TTC549 (cell line): ENCODE results near the gene PAX5.
A peak's percentile ranks its signal among the peaks of the same experiment; 100 is the strongest.
"Not testable (repeated sequence)": the region's sequence is repeated elsewhere in the genome, so short reads cannot be mapped to it uniquely, and the experiment has no call there.

ENCODE experiments used
- FAIRE-seq: peaks from 2 replicates; lab custom pipeline; 2012; peaks lifted over from hg19 to GRCh38; lab: Jason Lieb, UNC

The PAX5 gene

DNA sequence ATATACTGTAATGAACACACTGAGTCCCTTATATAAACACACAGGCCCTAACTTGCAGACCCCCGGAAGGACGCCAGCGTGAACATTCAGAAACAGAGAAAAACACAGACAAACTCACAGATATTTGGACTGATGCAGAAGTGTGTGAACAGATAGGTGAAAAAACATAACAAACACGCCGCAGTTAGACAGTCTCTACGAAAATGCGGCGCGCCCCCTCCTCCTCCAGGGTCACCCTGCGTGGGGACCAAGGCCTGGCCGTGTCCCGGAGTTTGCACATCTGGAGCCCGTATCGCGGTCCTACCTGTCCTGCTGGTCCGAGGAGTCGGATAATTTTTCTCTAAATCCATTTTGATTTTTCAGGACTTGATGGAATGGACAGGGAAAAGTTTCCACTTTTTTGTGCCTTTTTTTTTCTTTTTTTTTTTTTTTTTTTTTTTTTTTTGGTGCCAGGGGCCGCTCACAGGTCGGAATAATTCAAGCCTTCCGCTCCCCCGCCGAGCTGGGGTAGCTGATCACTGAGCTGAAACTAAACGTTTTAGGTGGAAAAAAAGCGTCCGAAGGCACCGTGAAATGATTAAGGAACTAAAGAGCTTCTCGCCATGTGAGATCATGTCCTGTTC lies at the start of gene PAX5:
PAX5 (minus strand) TSS at position 587 of the 623 bp plus-strand sequence; CDS start at position 350, 237 bp downstream.
- no peak for FAIRE-seq

DNA sequence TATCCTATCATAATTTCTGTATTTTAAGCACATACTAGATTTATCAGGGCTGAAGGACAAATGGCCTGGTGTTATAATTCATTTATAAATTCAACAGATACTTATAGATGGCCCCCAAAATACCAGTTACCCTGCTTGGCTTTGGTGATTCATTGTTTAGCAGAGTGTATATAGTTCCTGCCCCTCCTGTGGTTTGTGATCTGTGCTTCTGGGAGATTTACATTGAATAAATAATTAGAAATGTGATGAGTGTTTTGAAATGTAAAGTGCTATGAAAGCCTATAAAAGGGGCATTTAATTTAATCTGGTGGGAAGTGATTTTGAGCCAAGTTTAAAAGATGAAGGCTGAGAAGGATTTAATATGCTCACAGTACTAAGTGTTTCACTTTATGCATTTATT lies 49.6 kb upstream of the PAX5 start:
- no peak for FAIRE-seq

GRCh38 chr9:37082214-37082765 lies 48.2 kb upstream of the PAX5 start:
- no peak for FAIRE-seq

- not testable (repeated sequence) for FAIRE-seq
Measured at GRCh38 chr9:37081507-37081906, 47.4 kb upstream of the PAX5 start.

GRCh38 chr9:37080165-37080628 lies 46.1 kb upstream of the PAX5 start:
- not testable (repeated sequence) for FAIRE-seq

- peak; percentile 22 for FAIRE-seq
Measured at GRCh38 chr9:37079370-37080164, 45.5 kb upstream of the PAX5 start.

GRCh38 chr9:37074790-37075189 lies 40.7 kb upstream of the PAX5 start:
- FAIRE-seq, result not testable (repeated sequence)

- FAIRE-seq, result no peak
Measured at GRCh38 chr9:37066139-37066725, 32.2 kb upstream of the PAX5 start.

DNA sequence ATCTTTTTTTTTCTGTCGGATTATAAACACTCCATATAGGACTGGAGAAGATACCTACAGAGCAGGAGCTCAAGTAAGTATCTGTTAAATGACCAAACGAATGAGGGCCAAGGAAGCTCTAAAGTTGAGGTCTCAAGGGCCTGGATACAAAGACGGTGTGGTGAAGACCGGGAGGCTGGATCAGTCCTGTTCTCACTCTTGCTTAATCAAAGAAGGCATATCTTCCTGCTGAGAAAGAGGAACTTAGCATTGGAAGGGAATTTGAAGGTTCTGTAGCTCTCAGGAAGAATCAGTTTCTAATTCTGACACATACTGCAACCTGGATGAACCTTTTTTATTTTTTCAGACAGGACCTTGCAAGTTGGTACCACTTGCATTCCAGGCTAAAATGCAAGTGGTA lies 28.3 kb upstream of the PAX5 start:
- no peak for FAIRE-seq

- FAIRE-seq, result no peak
Measured at GRCh38 chr9:37061768-37062167, 27.7 kb upstream of the PAX5 start.

DNA sequence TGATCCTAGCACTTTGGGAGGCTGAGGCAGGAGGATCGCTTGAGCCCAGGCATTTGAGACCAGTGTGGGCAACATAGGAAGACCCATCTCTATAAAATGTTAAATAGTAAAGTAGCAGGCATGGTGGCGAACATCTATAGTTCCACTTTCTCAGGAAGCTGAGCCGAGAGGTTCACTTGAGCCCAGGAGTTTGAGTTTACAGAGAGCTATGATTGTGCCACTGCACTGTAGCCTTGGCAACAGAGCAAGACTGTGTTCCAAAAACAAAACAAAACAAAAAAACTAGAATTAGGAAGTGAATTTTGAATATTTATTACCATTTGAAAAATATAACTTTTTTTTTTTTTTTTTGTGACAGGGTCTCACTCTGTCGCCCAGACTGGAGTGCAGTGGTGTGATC lies 26.8 kb upstream of the PAX5 start:
- FAIRE-seq, result no peak

GRCh38 chr9:37056046-37056920 lies 22.2 kb upstream of the PAX5 start:
- no peak for FAIRE-seq

GRCh38 chr9:37054363-37054720 lies 20.3 kb upstream of the PAX5 start:
- FAIRE-seq, result not testable (repeated sequence)

- no peak for FAIRE-seq
Measured at GRCh38 chr9:37053684-37054362, 19.8 kb upstream of the PAX5 start.

GRCh38 chr9:37046683-37047082 lies 12.6 kb upstream of the PAX5 start:
- no peak for FAIRE-seq

DNA sequence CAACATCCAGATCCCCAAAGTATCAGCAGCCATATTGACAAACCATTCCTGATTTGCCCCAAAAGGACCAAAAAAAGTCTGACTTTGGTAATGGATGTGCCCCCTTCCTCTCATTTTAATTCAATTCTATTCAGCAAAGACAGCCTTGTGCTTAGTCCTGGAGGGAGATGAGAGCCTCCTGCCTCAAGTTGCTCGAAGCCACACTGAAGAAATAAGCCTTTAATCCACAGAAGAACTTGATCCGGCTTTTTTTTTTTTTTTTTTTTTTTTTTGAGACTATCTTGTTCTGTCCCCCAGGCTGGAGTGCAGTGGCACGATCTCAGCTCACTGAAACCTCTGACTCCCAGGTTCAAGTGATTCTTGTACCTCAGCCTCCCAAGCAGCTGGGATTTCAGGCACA lies 8.4 kb upstream of the PAX5 start:
- no peak for FAIRE-seq

- FAIRE-seq, result no peak
Measured at GRCh38 chr9:37040508-37041127, 6.5 kb upstream of the PAX5 start.

- FAIRE-seq, result no peak
Measured at GRCh38 chr9:37038943-37039464, 4.9 kb upstream of the PAX5 start.

DNA sequence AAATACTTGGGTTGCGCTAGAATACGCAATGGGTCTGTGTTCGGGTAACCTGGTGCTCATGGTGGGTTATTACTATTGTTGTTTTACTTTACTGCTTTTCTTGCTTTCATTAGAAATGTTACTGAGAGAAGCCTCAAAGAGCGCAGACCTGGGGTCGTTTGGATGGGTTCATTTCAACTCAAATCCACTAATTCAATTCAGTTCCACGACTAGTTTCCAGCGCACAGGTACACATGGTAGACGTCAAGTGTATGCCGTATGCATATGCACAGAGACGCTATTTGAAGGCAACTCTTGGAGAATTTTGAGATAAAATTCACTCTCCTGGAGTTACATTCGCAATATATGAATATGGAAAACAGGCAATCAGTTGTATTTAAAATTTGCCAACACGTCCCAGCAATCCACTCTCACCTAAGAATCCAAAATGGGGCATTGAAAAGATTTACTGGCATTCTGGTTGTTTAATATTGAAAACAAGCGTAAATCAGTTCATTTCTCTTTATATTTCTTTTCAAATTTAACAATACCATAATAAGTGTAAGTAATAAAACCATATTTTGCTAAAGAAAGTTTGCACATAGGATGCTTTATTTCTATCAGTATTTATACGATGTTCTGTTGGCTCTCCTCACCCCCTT lies 4.4 kb upstream of the PAX5 start:
- FAIRE-seq, result no peak
